Hepatocyte (in vitro differentiated cells): Measurements from ENCODE around the gene SPATC1L.

Source experiments
- EZH2 ChIP-seq: fragments of 200-600 bp; sonication (generic); IDR thresholded peaks from 2 replicates; pipeline ENCODE4 v1.6.1; 2016; ENCODE audit warnings: antibody characterized with exemption, mild to moderate bottlenecking, borderline replicate concordance
- TF ChIP-seq, protein P1 (sequence below): fragments of 200-600 bp; sonication (generic); IDR thresholded peaks from 2 replicates; pipeline ENCODE4 v1.5.1; 2016; ENCODE audit warnings: antibody characterized with exemption, mild to moderate bottlenecking; ENCODE audit not compliant: poor library complexity

DNA sequence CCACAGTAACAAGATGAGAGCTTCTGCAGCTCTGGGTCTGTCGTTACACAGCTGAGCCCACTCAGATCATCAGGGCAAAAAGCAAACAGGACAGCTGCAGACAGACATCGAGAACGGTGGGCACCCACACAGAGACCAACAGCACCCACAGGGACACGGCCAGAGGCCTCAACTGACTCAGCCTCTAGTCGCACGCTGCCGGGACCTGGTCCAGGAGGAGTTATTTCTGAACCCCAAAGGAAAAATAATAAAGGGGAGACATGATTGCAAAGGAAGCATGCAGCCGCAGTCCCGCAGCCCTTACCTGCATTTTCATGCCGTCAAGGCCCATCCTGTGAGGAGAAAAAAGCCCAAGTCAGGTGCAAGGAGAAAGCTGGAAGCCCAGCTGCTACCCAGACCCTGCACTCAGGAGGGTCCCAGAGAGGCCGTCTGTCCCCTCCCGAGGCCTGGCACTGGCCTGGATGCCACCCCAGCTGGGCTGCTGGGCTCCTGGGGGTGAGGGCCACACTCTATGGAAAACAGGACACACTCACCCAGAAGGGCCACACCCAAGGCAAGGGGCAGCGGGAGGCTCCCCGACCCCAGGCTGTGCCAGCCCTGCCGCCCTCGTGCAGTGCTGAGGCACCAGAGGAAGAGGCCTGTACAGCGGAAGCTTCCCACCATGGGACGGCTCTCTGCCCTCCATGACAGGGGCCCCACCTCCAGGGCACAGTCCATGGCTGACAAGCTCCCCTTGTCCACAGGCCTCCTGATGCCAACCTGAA is 28.6 kb upstream of the SPATC1L start:
- no peak for TF ChIP-seq EZH2
- TF ChIP-seq, protein P1, sequence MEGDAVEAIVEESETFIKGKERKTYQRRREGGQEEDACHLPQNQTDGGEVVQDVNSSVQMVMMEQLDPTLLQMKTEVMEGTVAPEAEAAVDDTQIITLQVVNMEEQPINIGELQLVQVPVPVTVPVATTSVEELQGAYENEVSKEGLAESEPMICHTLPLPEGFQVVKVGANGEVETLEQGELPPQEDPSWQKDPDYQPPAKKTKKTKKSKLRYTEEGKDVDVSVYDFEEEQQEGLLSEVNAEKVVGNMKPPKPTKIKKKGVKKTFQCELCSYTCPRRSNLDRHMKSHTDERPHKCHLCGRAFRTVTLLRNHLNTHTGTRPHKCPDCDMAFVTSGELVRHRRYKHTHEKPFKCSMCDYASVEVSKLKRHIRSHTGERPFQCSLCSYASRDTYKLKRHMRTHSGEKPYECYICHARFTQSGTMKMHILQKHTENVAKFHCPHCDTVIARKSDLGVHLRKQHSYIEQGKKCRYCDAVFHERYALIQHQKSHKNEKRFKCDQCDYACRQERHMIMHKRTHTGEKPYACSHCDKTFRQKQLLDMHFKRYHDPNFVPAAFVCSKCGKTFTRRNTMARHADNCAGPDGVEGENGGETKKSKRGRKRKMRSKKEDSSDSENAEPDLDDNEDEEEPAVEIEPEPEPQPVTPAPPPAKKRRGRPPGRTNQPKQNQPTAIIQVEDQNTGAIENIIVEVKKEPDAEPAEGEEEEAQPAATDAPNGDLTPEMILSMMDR, result no peak
